Bronchial epithelial cell (primary cell): Measurements from ENCODE around the gene METTL23. TPM values are rescaled to one million over a fixed set of nuclear protein-coding genes. Genes with fewer than 3 reads are reported as not detected.

ENCODE experiments used
- DNase-seq: peaks from one replicate; pipeline ENCODE4 v3.0.0-alpha.2; 2010; ENCODE audit warnings: low read depth
- FAIRE-seq: peaks from 2 replicates; lab custom pipeline; 2011; peaks lifted over from hg19 to GRCh38; lab: Jason Lieb, UNC
- H3K27me3 ChIP-seq: 2 replicates; pipeline ENCODE4 v1.5.1; 2011; ENCODE audit warnings: low read length; ENCODE audit not compliant: control insufficient read depth, insufficient read depth
- H3K36me3 ChIP-seq: 2 replicates; pipeline ENCODE4 v1.5.1; 2011; ENCODE audit warnings: low read length; ENCODE audit not compliant: control insufficient read depth, insufficient read depth
- H3K4me3 ChIP-seq: 2 replicates; pipeline ENCODE4 v1.5.1; 2011; ENCODE audit warnings: mild to moderate bottlenecking, low read depth, low read length, control low read depth
- CTCF ChIP-seq: IDR thresholded peaks from 2 replicates; pipeline ENCODE4 v1.5.1; 2011; ENCODE audit warnings: mild to moderate bottlenecking, moderate library complexity, low read length, control low read depth, inconsistent platforms; ENCODE audit not compliant: insufficient read depth, severe bottlenecking
- total RNA-seq: library from RNA; depleted of rRNA; stranded (reverse); fragments of >200 nt; gene quantifications from 2 replicates; pipeline ENCODE4 v1.2.1, GENCODE V29; 2014

METTL23 gene
- total RNA-seq, 1 donor from 2014 or later, result 18.7 TPM

GRCh38 chr17:76682296-76682695 is 44.3 kb upstream of the METTL23 start:
- DNase-seq, result no peak
- Histone ChIP-seq H3K4me3 (no peak overlapping the region), H3K36me3 (peaks cover 6% of the 10 kb centered on the region), H3K27me3 (no peaks in the 10 kb centered on the region)
- no peak for TF ChIP-seq CTCF
- FAIRE-seq, result no peak

GRCh38 chr17:76683011-76683755 is 43.5 kb upstream of the METTL23 start:
- Histone ChIP-seq H3K36me3 (peaks cover 6% of the 10 kb centered on the region), H3K27me3 (no peaks in the 10 kb centered on the region), H3K4me3 (no peak overlapping the region)
- DNase-seq (no peak), FAIRE-seq (no peak)
- TF ChIP-seq CTCF, result no peak

GRCh38 chr17:76683921-76684745 is 42.5 kb upstream of the METTL23 start:
- Histone ChIP-seq H3K4me3 (no peak overlapping the region), H3K36me3 (peaks cover 5% of the 10 kb centered on the region), H3K27me3 (no peaks in the 10 kb centered on the region)
- no peak for FAIRE-seq
- DNase-seq, result no peak
- no peak for TF ChIP-seq CTCF

- no peak for FAIRE-seq
- Histone ChIP-seq H3K36me3 (peaks cover 7% of the 10 kb centered on the region), H3K27me3 (no peaks in the 10 kb centered on the region), H3K4me3 (no peak overlapping the region)
- no peak for TF ChIP-seq CTCF
- DNase-seq, result no peak
Measured at GRCh38 chr17:76684756-76685155, 41.9 kb upstream of the METTL23 start.

- TF ChIP-seq CTCF, result no peak
- DNase-seq (no peak), FAIRE-seq (no peak)
- Histone ChIP-seq H3K27me3 (no peaks in the 10 kb centered on the region), H3K4me3 (no peak overlapping the region), H3K36me3 (peaks cover 7% of the 10 kb centered on the region)
Measured at GRCh38 chr17:76685366-76685765, 41.3 kb upstream of the METTL23 start.
